SH-SY5Y (cell line): Measurements from ENCODE around the gene HEPACAM2.

Source experiments
- GATA2 ChIP-seq: IDR thresholded peaks from 2 replicates; pipeline ENCODE4 v1.6.1; 2011; ENCODE audit warnings: mild to moderate bottlenecking, low read depth, low read length
- GATA3 ChIP-seq: IDR thresholded peaks from 2 replicates; pipeline ENCODE4 v1.6.1; 2011; ENCODE audit warnings: low read depth, mild to moderate bottlenecking, low read length, moderate library complexity

DNA sequence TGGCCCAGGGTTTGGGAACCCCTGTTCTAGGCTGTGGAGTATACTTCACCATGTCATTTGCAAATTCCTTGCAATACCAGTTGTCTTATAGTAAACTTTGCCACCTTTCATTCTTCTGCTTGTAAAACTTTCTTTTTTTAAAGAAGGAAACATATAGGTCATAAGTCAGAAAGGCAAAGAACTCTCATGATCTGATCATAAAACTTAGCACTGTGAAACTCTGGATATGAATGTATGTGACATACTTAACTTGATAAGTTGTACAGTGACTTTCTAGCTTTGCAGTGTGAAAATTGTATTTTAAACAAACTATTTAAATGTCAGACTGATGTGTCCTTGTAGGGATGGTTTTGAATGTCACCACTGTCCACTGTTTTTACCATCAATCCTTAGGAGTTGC lies 47.1 kb downstream of the HEPACAM2 start:
- no peak for TF ChIP-seq GATA2
- no peak for TF ChIP-seq GATA3
